ENCODE results near the gene PLA2G4F.

- no peak for TF ChIP-seq ELF4 (IDR thresholded peaks at IDR 0.05)
- no peak for TF ChIP-seq SUZ12 (IDR thresholded peaks at IDR 0.05)
- no peak for TF ChIP-seq PKNOX1 (IDR thresholded peaks at IDR 0.05)
- no peak for TF ChIP-seq SP1 (IDR thresholded peaks at IDR 0.05)
Observed at GRCh38 chr15:42106288-42106687, 50.1 kb downstream of the PLA2G4F start.
